ENCODE data around the gene MYL9. TPM values are rescaled to one million over a fixed set of nuclear protein-coding genes. Genes with fewer than 3 reads are reported as not detected.

The MYL9 gene
- total RNA-seq, 1 donor from 2014 or later, result 0.41 TPM

DNA sequence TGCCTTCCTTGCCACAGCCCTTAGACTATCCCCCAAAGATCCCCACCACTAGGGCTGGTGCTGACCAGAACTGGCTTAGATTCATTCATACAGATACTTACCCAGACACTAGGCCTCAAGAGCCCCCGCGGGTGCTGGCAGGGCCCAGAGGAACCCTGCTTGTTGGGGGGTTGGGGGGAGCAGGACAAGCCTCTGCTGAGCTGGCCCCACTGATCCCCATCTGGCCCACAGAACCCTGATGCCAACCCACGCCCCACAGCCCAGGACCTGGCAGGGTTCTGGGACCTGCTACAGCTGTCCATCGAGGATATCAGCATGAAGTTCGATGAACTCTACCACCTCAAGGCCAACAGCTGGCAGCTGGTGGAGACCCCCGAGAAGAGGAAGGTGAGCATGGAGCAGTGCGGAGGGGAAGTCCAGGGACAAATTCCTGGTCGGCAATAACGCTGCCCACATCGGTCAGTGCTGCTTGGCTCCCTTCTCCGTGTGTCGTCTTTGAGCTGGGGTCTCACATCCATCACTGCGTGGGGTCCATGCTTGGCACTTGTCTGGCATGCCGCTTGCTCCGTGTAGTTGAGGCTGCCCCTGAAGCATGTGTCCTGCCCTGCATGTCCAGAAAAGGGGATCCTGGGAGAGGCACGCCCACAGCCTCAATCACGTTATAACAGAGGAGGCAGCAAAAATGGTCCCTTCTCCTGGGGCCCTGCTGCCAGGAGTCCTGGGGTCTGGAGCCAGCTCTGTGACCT is 15.5 kb upstream of the MYL9 start:
- DNase-seq (ENCODE audit: low spot score in 2 of 2) (no peak), FAIRE-seq (no peak)

- DNase-seq (ENCODE audit: low spot score in 2 of 2), result no peak
- no peak for FAIRE-seq
Observed at GRCh38 chr20:36526521-36527011, 14.8 kb upstream of the MYL9 start.

- FAIRE-seq (no peak), DNase-seq (ENCODE audit: low spot score in 2 of 2) (no peak)
Observed at GRCh38 chr20:36527331-36528125, 13.8 kb upstream of the MYL9 start.

GRCh38 chr20:36528176-36528874 is 13.0 kb upstream of the MYL9 start:
- FAIRE-seq, result no peak
- DNase-seq (ENCODE audit: low spot score in 2 of 2), result no peak

DNA sequence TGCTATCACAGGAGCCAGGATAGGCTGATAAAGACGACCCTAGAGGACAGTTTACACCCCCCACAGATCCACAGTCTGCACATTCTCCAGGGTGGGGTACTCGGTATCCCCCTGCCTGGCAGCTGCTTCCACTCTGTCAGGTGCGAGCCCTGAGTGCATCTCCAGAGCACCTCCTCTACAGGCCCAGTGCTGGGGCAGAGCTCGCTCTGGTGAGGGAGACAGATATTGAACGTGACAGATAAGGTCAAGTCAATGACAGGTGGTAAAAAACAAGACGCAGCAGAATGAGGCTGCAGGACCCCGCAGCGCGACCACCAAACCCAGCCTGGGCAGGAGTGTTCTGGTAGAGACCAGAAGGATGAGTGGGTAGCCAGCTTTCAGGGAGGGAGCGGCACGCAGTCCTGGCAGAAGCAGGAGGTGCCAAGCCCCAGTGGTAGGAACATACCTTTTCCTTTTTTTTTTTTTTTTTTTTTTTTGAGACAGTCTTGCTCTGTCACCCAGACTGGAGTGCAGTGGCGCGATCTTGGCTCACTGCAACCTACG is 12.4 kb upstream of the MYL9 start:
- DNase-seq (ENCODE audit: low spot score in 2 of 2), result no peak
- no peak for FAIRE-seq

DNA sequence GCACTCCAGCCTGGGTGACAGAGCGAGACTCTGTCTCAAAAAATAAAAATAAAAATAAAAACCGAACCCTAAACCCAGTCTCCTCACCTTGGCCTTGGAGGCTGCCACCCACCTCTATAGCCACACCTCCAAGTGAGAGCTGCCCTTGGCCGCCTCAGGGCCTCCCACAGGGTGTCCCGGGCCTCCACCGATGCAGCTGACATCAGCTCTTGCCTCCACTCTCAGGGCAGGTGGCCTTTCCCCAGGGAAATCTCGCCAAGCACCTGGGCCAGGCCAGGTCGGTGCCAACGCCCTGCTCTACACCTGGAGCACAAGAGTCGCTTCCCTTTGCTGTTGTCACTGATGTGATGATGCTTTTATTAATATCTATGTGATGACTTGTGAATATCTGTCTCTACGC is 8.9 kb upstream of the MYL9 start:
- no peak for DNase-seq (ENCODE audit: low spot score in 2 of 2)
- FAIRE-seq, result no peak

GRCh38 chr20:36532822-36533221 is 8.5 kb upstream of the MYL9 start:
- no peak for DNase-seq (ENCODE audit: low spot score in 2 of 2)
- no peak for FAIRE-seq

- FAIRE-seq (no peak), DNase-seq (ENCODE audit: low spot score in 2 of 2) (no peak)
Observed at GRCh38 chr20:36538026-36538722, 3.1 kb upstream of the MYL9 start.

DNA sequence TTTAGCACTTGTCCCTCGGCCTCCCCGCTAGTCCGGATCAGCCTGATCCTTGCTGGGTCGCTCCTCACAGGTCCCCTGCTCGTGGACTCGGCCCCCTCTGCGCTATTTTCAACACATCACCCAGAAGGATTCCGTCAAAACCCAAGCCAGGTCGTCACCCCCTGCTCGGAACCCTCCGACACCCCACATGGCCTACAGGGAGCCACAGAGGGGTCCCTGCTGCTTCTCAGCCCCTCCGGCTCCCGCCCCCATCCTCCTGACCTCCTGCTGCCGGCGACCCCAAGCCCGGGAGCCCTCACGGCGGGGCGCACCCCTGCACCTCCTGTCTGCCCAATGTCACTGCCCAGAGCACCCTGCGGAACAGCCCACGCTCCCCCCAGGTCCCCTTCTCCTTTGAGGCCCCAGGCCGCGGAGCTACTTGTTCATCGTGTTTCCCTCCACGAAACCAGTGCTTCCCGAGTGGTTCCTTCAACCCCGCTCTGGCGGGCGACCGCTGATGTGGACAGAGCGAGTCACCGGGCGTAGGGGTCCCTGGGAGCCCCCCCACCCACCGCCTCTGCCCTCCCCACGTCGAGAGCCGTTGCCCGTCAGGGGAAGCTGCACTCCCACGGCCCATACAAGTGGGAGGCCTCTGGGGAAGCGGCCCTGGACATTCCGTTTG is 638 bp upstream of the MYL9 start:
- FAIRE-seq, result no peak
- no peak for DNase-seq (ENCODE audit: low spot score in 2 of 2)

DNA sequence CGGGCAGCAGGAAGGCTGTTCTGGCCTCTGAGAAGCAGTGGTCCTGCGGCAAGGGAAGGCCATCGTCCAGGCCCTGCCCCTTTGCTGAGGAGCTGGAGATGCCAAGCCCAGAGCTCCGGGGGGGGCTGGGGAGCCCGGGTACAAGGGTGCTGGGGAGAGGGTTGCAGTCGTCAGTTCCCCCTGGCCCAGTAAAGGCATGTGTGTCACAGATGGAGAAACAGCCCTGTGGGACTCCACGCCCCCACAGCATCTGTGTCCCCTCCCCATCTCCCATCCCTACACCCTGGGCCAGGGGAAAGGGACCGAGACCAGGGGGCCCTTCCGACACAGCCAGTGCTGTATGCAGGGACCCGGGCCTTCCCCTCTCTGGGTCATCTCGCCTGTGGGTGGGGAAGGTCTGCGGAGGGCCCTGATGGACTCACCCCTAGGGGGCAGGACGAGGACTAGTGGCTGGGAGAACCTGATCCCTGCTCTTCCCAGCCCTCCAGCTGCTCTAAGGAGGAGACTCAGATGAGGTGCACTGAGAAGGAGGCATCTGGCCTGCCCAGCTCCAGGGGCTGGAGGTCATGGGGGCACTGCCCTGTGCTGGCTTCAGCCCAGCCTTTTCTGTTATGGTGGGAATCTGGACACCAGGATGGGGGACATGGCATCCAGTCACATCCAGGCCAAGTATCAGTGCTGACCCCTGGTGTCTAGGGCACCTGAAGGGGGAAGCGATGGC is 609 bp downstream of the MYL9 start:
- no peak for FAIRE-seq

DNA sequence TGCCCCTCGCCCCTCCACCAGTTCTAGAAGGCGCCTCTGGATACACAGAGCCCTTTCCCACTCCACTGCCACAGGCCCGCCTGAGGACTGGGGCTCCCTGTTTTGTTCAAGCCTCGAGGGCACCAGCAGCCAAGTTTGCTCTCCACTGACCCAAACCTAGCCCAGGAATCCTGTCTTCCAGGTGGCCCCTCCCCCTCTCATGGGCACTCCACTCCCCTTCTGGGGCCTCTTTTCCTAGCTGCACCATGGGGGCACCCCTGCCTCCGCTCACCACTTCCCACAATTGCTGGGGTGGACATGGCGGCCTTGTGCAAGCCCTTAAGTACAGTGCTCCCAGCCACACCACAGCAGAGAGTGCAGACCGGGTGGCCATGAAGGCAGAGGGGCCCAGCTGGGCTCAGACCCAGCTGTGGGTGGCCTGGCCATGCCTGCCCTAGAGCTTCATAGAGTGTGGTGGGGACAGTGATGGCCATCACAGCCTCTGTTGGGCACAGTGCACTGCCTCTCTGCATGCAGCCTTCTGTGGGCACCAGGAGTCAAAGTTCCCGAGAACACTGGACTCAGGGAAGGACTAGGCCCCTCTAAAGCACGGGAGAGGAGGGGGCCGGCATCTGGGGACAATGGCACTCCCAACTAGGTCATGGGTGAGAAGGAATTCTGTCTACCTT is 1.3 kb downstream of the MYL9 start:
- FAIRE-seq (no peak), DNase-seq (ENCODE audit: low spot score in 2 of 2) (no peak)

More for the DNA sequence above, 609 bp downstream of the MYL9 start:
- no peak for DNase-seq (ENCODE audit: low spot score in 2 of 2)

GRCh38 chr20:36543184-36544133 is 2.1 kb downstream of the MYL9 start:
- FAIRE-seq (no peak), DNase-seq (ENCODE audit: low spot score in 2 of 2) (no peak)

GRCh38 chr20:36544134-36545018 is 3.1 kb downstream of the MYL9 start:
- no peak for FAIRE-seq
- DNase-seq (ENCODE audit: low spot score in 2 of 2), result no peak

DNA sequence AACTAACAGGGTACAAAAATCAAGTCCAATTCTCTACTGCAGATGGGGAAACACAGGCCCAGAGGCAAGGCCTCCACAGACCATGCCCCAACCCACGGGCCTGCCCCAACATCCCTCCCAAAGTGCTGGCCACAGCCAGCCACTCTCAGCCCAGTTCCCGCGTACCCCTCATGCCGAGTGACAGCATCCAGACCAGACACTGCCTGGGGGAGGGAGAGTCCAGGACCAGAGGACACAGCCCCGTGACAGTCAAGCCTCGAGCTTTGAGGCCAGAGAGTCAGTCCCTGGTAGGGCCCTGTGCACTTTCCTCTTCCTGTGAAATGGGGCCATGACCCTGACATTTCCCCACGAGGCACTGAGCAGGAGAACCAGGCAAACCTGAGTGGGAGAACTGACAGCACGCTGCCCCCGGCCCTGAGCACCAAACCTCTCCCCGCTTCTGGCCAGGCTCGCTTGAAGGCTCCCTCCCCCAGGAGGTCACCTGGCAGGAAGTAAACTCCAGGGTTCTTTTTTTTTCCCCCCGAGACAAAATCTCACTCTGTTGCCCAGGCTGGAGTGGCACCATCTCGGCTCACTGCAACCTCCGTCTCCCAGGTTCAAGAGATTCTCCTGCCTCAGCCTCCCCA is 4.9 kb downstream of the MYL9 start:
- no peak for FAIRE-seq

DNA sequence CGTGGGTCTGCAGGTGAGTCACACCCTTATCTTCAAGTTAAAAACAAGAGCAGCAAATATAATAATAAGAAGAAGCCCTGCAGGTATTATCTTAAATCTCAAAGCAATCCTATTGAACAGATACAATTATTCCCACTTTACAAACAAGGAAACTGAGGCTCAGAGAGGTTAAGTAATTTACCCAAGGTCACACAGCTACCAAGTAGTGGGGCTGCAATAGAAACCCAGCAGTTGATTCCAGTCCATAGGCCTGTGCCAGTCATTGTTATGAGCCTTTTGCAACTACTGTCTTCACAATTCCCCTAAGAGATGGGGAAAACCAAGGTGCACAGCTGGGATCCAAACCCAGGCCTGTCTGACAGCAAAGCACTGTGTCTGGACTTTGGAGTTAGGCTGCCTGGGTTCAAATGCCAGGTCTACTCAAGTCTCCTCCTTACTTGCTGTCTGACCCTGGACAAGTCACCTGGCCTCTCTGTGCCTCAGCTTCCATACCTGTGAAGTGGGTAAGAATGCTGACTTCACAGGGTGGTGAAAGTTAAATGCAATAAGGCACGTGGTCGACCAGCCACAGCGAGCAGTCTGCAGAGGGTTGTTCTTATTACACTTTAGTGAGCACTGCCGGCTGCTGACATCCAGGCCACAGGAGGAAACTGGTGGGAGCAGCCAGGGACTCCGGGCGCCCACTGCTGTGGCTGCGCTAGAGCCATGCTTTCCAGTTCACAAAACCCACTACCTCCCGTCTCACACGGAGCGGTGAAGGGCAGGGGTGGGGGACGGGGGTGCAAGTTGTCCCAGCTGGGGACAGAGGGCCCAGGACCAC is 6.1 kb downstream of the MYL9 start:
- DNase-seq (ENCODE audit: low spot score in 2 of 2), result no peak
- FAIRE-seq, result no peak

More for the DNA sequence above, 4.9 kb downstream of the MYL9 start:
- DNase-seq (ENCODE audit: low spot score in 2 of 2), result no peak

Measured in frontal cortex (tissue), 4 donors.